Mucosa of descending colon (tissue), 3 donors: ENCODE measurements around the gene AMACR. TPM values are rescaled to one million over a fixed set of nuclear protein-coding genes. Genes with fewer than 3 reads are reported as not detected.

Experiments
- ATAC-seq: fragments of 200-7000 bp; cut with Tn5 transposase; one replicate; pipeline ENCODE4 v1.9.1; 2020; ENCODE audit warnings: mild to moderate bottlenecking, moderate library complexity
- DNase-seq, 3 donors: peaks; one replicate each; pipeline ENCODE4 v3.0.0-alpha.2; 2020
- H3K36me3 ChIP-seq: fragments of 200-600 bp; one replicate; pipeline ENCODE4 v1.8.0; 2021; ENCODE audit warnings: low read depth, mild to moderate bottlenecking
- H3K4me1 ChIP-seq: fragments of 200-600 bp; one replicate; pipeline ENCODE4 v1.8.0; 2021; ENCODE audit warnings: low read depth, mild to moderate bottlenecking
- H3K4me3 ChIP-seq: fragments of 200-600 bp; one replicate; pipeline ENCODE4 v1.8.0; 2021; ENCODE audit warnings: mild to moderate bottlenecking
- H3K9me3 ChIP-seq: fragments of 200-600 bp; one replicate; pipeline ENCODE4 v1.8.0; 2021; ENCODE audit warnings: mild to moderate bottlenecking
- CTCF ChIP-seq: fragments of 200-600 bp; IDR thresholded peaks from one replicate; pipeline ENCODE4 v1.8.0; 2022; ENCODE audit warnings: antibody characterized with exemption, mild to moderate bottlenecking
- intact Hi-C, 2 donors: fragments of 100-400 bp; cut with DNase I in 1 of 2; cut with micrococcal nuclease in 1 of 2; formaldehyde crosslinking; loops; one replicate each; pipeline versions ENCODE4 v1.11.0 to v1.11.1; 2022; cut with DNase I, micrococcal nuclease
- total RNA-seq, 3 donors: library from RNA; stranded (reverse); fragmentation: NEBNext Ultra II Directional in 2 of 3; extraction: Animal tissue kit (Norgen Biotek cat#: 25700) in 2 of 3; gene quantifications; one replicate each; pipeline versions ENCODE4 v1.2.1 to v1.2.4, GENCODE V29; 2021 to 2023
- donor health status: DM: no; HTN: no; CAD: no; lungs with moderate emphysema.
- donor health status: DM: no; HTN: no; CAD: no.
- donor health status: DM: no; HTN: yes; CAD: no.

Gene AMACR
- total RNA-seq, 3 donors from 2014 or later, result 36.3 to 111 (median 75.3) TPM

GRCh38 chr5:33999978-34000377 lies 7.9 kb downstream of the AMACR start:
- peaks cover 7% of the 10 kb centered on the region for H3K36me3 ChIP-seq
- ATAC-seq (no peak), DNase-seq (no peak)
- TF ChIP-seq CTCF, result no peak
- no peaks in the 10 kb centered on the region for H3K4me1 ChIP-seq
- H3K4me3 ChIP-seq, result no peak overlapping the region
- intact Hi-C loops, result no loop called here
- no peaks in the 10 kb centered on the region for H3K9me3 ChIP-seq

GRCh38 chr5:33997331-33997983 lies 10.4 kb downstream of the AMACR start:
- peak; percentile 89 for ATAC-seq
- intact Hi-C loops, result no loop called here
- peaks cover 9% of the 10 kb centered on the region for H3K36me3 ChIP-seq
- H3K4me3 ChIP-seq, result no peak overlapping the region
- no peaks in the 10 kb centered on the region for H3K9me3 ChIP-seq
- H3K4me1 ChIP-seq, result no peaks in the 10 kb centered on the region
- TF ChIP-seq CTCF, result peak; percentile 32
- peak in 2 of 3 donors; percentile 46 to 81 for DNase-seq

- ATAC-seq (no peak), DNase-seq (no peak)
- peaks cover 9% of the 10 kb centered on the region for H3K36me3 ChIP-seq
- no peak for TF ChIP-seq CTCF
- no peak overlapping the region for H3K4me3 ChIP-seq
- no peaks in the 10 kb centered on the region for H3K4me1 ChIP-seq
- no peaks in the 10 kb centered on the region for H3K9me3 ChIP-seq
- intact Hi-C loops, result no loop called here
Measured at GRCh38 chr5:33995865-33996264, 12.0 kb downstream of the AMACR start.

GRCh38 chr5:33994845-33995244 lies 13.0 kb downstream of the AMACR start:
- DNase-seq, result no peak
- ATAC-seq, result no peak
- peaks cover 9% of the 10 kb centered on the region for H3K36me3 ChIP-seq
- H3K9me3 ChIP-seq, result no peaks in the 10 kb centered on the region
- no peaks in the 10 kb centered on the region for H3K4me1 ChIP-seq
- intact Hi-C loops, result no loop called here
- TF ChIP-seq CTCF, result no peak
- no peak overlapping the region for H3K4me3 ChIP-seq

GRCh38 chr5:33992864-33993263 lies 15.0 kb downstream of the AMACR start:
- intact Hi-C loops, result no loop called here
- no peak for DNase-seq
- no peaks in the 10 kb centered on the region for H3K9me3 ChIP-seq
- ATAC-seq, result no peak
- no peak overlapping the region for H3K4me3 ChIP-seq
- no peaks in the 10 kb centered on the region for H3K4me1 ChIP-seq
- H3K36me3 ChIP-seq, result peaks cover 3% of the 10 kb centered on the region
- no peak for TF ChIP-seq CTCF

- Histone ChIP-seq H3K9me3 (no peaks in the 10 kb centered on the region), H3K36me3 (no peaks in the 10 kb centered on the region), H3K4me1 (no peaks in the 10 kb centered on the region), H3K4me3 (no peak overlapping the region)
- intact Hi-C loops, result no loop called here
- no peak for DNase-seq
- no peak for ATAC-seq
- TF ChIP-seq CTCF, result no peak
Measured at GRCh38 chr5:33985447-33985846, 22.4 kb downstream of the AMACR start.
